Neutrophil (primary cell): Measurements from ENCODE around the gene FERD3L.

Experiments
- H3K27ac ChIP-seq: fragments of 200-600 bp; sonication (generic); 2 replicates; pipeline ENCODE4 v1.5.1; 2016; ENCODE audit warnings: mild to moderate bottlenecking, moderate library complexity
- H3K27me3 ChIP-seq: fragments of 200-600 bp; sonication (generic); 2 replicates; pipeline ENCODE4 v1.6.0; 2016; ENCODE audit warnings: mild to moderate bottlenecking
- H3K36me3 ChIP-seq: fragments of 200-600 bp; sonication (generic); 2 replicates; pipeline ENCODE4 v1.5.1; 2017
- H3K4me1 ChIP-seq, 2 experiments: fragments of 200-600 bp in 1 of 2; sonication (generic) in 1 of 2; 1 replicate in 1 of 2; 2 replicates in 1 of 2; pipeline versions ENCODE4 v1.5.1 to v1.6.1; 2013 to 2016; ENCODE audit warnings: low read depth in 1 of 2, low read length in 1 of 2, mild to moderate bottlenecking in 1 of 2, moderate library complexity in 1 of 2; ENCODE audit not compliant: control insufficient read depth in 1 of 2, insufficient read depth in 1 of 2
- H3K4me3 ChIP-seq, 2 experiments: fragments of 200-600 bp in 1 of 2; sonication (generic) in 1 of 2; 1 replicate in 1 of 2; 2 replicates in 1 of 2; pipeline ENCODE4 v1.5.1; 2013 to 2016; ENCODE audit warnings: low read depth in 1 of 2, low read length in 1 of 2, mild to moderate bottlenecking in 1 of 2, moderate library complexity in 1 of 2
- H3K9me3 ChIP-seq: fragments of 200-600 bp; sonication (generic); 2 replicates; pipeline ENCODE4 v1.5.1; 2016
- CTCF ChIP-seq: fragments of 200-600 bp; sonication (generic); IDR thresholded peaks from 2 replicates; pipeline ENCODE4 v1.5.1; 2016; ENCODE audit warnings: antibody characterized with exemption

FERD3L gene

GRCh38 chr7:19107081-19107355 is 38.2 kb downstream of the FERD3L start:
- Histone ChIP-seq H3K4me3 (no peak overlapping the region), H3K27ac (no peak overlapping the region), H3K27me3 (peaks cover 100% of the 10 kb centered on the region), H3K4me1 (peaks cover 0 to 7% of the 10 kb centered on the region in 2 experiments), H3K9me3 (no peaks in the 10 kb centered on the region), H3K36me3 (no peaks in the 10 kb centered on the region)
- no peak for TF ChIP-seq CTCF

GRCh38 chr7:19106241-19107080 is 38.8 kb downstream of the FERD3L start:
- Histone ChIP-seq H3K27me3 (peaks cover 100% of the 10 kb centered on the region), H3K9me3 (no peaks in the 10 kb centered on the region), H3K4me3 (no peak overlapping the region), H3K27ac (no peak overlapping the region), H3K36me3 (no peaks in the 10 kb centered on the region), H3K4me1 (peaks cover 0 to 7% of the 10 kb centered on the region in 2 experiments)
- no peak for TF ChIP-seq CTCF

- Histone ChIP-seq H3K4me3 (no peak overlapping the region), H3K27ac (no peak overlapping the region), H3K36me3 (no peaks in the 10 kb centered on the region), H3K9me3 (no peaks in the 10 kb centered on the region), H3K27me3 (peaks cover 96% of the 10 kb centered on the region), H3K4me1 (peaks cover 0 to 7% of the 10 kb centered on the region in 2 experiments)
- no peak for TF ChIP-seq CTCF
Measured at GRCh38 chr7:19105546-19105945, 39.7 kb downstream of the FERD3L start.

DNA sequence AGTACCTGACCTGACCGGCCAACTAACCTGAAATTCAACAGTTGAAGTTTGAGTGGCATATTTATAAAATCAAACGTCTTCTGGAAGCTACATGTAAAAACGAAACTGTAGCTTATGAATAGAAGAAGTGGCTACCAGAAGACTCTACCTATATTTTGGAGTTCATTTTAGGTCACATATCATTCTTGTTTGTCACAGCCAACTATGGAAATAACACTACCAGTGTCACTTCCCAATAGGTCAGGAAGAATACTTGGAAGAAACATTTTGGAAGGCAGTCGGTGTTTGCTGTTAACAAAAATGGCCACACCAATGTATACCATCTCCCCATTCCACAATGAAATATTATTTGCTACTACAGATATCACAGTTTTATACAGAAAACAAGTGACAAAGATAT is 40.4 kb downstream of the FERD3L start:
- Histone ChIP-seq H3K9me3 (no peaks in the 10 kb centered on the region), H3K27me3 (peaks cover 89% of the 10 kb centered on the region), H3K36me3 (no peaks in the 10 kb centered on the region), H3K4me1 (peaks cover 0 to 7% of the 10 kb centered on the region in 2 experiments), H3K27ac (no peak overlapping the region), H3K4me3 (no peak overlapping the region)
- TF ChIP-seq CTCF, result no peak

DNA sequence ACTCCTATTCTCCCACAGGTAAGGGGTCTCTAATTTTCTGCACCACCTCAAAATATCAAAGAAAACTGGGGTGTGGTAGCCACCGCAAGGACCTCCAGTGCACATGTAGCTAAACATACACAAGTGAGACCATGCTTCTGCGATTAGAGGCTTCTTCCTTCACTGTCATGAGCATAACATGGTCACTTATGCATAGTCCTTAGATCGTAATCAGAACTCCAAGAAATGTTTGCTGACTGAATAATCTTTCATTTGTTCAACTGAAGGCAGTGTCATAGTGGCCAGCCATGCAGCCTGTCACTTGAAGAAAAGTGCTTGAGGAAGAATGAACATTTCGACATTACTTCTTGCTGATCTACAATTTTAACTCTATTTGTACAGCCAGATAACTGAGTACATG is 42.3 kb downstream of the FERD3L start:
- TF ChIP-seq CTCF, result no peak
- Histone ChIP-seq H3K27me3 (peaks cover 84% of the 10 kb centered on the region), H3K4me1 (peaks cover 0 to 7% of the 10 kb centered on the region in 2 experiments), H3K36me3 (no peaks in the 10 kb centered on the region), H3K27ac (no peak overlapping the region), H3K4me3 (no peak overlapping the region), H3K9me3 (no peaks in the 10 kb centered on the region)
